HEK293T (cell line): ENCODE measurements around the gene C4BPB.

Source experiments
- BHLHE40 ChIP-seq: fragments of 450-650 bp; IDR thresholded peaks from 2 replicates; pipeline ENCODE4 v1.6.1; 2016; ENCODE audit warnings: mild to moderate bottlenecking, moderate library complexity, borderline replicate concordance
- ELF4 ChIP-seq: fragments of 450-650 bp; IDR thresholded peaks from 2 replicates; pipeline ENCODE4 v1.6.1; 2017; ENCODE audit warnings: antibody characterized with exemption
- FOXA1 ChIP-seq: fragments of 450-650 bp; IDR thresholded peaks from 2 replicates; pipeline ENCODE4 v1.6.1; 2016; ENCODE audit warnings: mild to moderate bottlenecking
- FOXM1 ChIP-seq: fragments of 450-650 bp; IDR thresholded peaks from 2 replicates; pipeline ENCODE4 v1.6.1; 2017; ENCODE audit warnings: mild to moderate bottlenecking, borderline replicate concordance
- HDGF ChIP-seq: fragments of 450-650 bp; IDR thresholded peaks from 2 replicates; pipeline ENCODE4 v1.6.1; 2017; ENCODE audit warnings: antibody characterized with exemption, borderline replicate concordance
- L3MBTL2 ChIP-seq: fragments of 450-650 bp; conservative IDR thresholded peaks from 2 replicates; pipeline ENCODE4 v1.6.1; 2016; ENCODE audit warnings: mild to moderate bottlenecking
- SP1 ChIP-seq: fragments of 450-650 bp; IDR thresholded peaks from 2 replicates; pipeline ENCODE4 v1.6.1; 2017
- TARDBP ChIP-seq: fragments of 450-650 bp; IDR thresholded peaks from 2 replicates; pipeline ENCODE4 v1.6.1; 2016
- ZNF384 ChIP-seq: fragments of 450-650 bp; IDR thresholded peaks from 2 replicates; pipeline ENCODE4 v1.6.1; 2016

DNA sequence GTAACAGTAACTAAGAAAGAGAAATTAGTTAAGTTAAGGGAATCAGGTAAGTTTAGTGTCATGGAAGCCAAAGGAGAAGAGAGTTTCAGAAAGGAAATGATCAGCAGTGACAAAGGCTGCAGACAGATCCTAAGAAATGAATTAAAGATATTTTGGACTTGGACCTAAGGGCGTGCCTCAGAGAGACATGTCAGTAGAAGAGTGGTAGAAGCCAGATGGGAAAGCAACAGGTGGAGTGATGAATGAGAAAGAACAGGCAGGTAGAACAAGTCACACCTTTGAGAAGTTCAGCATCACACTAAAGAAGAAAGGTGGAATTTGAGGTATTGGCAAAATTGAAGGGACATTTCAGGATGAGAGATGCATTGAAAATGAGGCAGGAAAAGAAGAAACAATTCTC is 14.0 kb downstream of the C4BPB start:
- no peak for TF ChIP-seq BHLHE40
- TF ChIP-seq SP1: no peak
- no peak for TF ChIP-seq ELF4
- TF ChIP-seq HDGF: no peak
- no peak for TF ChIP-seq FOXM1
- TF ChIP-seq ZNF384: no peak
- TF ChIP-seq L3MBTL2: no peak
- no peak for TF ChIP-seq FOXA1
- TF ChIP-seq TARDBP: no peak
